GM19025 (cell line): ENCODE data around the gene RCE1.
"Not testable (repeated sequence)": the region's sequence is repeated elsewhere in the genome, so short reads cannot be mapped to it uniquely, and the experiment has no call there.

Experiments
- ATAC-seq: cut with Tn5 transposase; IDR thresholded peaks from one replicate; pipeline ENCODE4 v1.9.1; 2021; ENCODE audit warnings: mild to moderate bottlenecking, low read depth, moderate library complexity; ENCODE audit not compliant: unreplicated experiment

The RCE1 gene

GRCh38 chr11:66842896-66843775 is at the start of gene RCE1:
TSS of gene RCE1 (plus strand) at chr11:66843441. CDS start at chr11:66843456, 15 bp downstream.
- ATAC-seq, result peak; percentile 83

- ATAC-seq, result not testable (repeated sequence)
Measured at GRCh38 chr11:66799815-66800214, 43.4 kb upstream of the RCE1 start.

GRCh38 chr11:66800720-66801428 is 42.4 kb upstream of the RCE1 start:
- no peak for ATAC-seq

DNA sequence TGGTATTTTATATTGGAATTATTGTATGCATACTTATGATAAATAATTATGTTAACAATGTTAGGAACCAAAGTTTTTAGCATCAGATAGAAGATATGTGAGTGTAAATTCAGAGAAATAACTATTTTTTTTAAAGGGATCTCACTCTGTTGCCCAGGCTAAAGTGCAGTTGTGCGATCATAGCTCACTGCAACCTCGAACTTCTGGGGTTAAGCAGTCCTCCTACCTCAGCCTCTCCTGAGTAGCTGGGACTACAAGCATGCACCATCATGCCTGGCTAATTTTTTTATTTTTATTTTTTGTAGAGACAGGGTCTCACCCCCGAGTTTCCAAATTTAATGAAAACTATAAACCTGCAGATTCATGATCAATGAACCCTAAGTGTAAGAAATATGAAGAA is 33.6 kb upstream of the RCE1 start:
- ATAC-seq, result no peak

DNA sequence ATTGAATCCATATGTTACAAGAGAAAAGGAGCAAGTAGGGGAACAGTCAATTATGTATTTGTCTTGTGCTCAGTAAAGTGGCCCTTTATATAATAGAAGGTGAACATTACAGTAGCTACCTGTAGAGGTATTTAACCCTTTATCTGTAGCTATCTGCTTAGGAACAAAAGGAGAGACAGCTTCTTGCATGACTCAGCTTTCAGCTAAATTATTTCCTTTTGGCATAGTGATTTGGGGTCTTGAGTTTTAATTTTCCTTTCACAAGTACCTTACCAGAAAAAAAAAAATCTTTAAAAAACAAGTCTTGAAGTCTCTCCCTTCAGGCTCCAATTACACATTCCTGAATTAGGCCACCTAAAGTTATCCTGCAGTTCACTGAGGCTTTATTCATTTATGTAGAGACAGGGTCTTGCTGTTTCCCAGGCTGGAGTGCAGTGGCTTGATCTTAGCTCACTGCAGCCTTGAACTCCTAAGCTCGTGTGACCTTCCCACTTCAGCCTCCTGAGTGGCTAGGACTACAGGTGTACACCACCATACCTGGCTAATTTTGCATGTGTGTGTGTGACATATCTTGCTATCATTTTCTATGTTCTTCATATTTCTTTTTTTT is 32.6 kb upstream of the RCE1 start:
- no peak for ATAC-seq

- ATAC-seq, result no peak
Measured at GRCh38 chr11:66814678-66815077, 28.6 kb upstream of the RCE1 start.

GRCh38 chr11:66815646-66816045 is 27.6 kb upstream of the RCE1 start:
- no peak for ATAC-seq

DNA sequence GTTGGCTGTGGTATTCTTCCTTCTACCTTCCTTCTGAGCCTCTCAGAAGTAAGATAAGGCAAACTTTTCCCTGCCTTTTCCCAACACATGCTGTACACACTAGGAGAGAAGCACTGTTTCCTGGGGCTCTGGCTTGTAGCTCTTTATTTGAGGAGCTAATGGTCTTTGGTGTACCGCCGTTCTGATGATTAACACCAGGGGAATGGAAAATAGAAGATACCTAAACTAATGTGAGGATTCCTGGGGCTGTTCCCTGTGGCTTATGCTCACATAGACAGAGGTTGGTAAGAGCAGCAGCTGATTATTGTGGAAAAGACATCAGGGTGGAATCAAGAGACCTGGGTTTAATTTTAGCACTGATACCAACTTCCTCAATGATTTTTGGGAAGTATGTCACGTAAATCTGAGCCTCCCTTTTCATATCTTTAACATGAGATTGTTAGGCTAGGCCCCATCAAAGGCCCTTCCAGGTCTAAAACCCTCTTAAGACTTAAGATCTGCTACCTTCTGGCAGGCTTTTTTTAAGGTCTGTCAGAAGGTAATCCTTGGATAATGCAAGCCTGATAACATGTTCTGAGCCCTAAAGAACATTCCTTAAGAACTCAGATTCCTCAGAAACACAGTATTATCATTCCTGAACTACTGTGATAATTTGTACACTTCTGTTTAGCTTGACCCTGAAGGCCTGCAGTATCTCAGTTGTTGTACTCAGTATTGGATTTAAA is 24.8 kb upstream of the RCE1 start:
- no peak for ATAC-seq

DNA sequence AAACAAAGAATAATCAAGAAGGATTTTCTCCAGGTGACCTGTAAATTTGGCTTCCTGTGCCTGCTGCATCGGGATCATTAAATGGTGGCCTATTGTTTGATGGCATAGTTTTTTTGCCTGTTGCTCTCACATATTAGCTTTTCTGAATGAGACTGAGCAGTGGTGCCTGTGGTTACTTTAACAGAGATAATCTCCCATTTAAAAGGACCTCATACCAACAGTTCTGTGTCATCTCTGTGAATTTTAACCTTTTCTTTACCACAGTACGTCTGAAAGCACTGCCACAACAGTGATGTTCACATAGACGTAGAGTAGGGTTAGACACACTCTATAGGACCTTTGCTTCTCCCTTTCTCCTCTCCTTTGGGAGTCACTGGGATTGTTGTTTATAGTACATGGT is 22.9 kb upstream of the RCE1 start:
- no peak for ATAC-seq

GRCh38 chr11:66820901-66821300 is 22.3 kb upstream of the RCE1 start:
- ATAC-seq, result no peak

GRCh38 chr11:66823700-66824099 is 19.5 kb upstream of the RCE1 start:
- no peak for ATAC-seq

- ATAC-seq, result not testable (repeated sequence)
Measured at GRCh38 chr11:66824573-66824972, 18.7 kb upstream of the RCE1 start.

- ATAC-seq, result no peak
Measured at GRCh38 chr11:66834539-66834845, 8.7 kb upstream of the RCE1 start.

GRCh38 chr11:66834943-66835342 is 8.3 kb upstream of the RCE1 start:
- ATAC-seq, result no peak

DNA sequence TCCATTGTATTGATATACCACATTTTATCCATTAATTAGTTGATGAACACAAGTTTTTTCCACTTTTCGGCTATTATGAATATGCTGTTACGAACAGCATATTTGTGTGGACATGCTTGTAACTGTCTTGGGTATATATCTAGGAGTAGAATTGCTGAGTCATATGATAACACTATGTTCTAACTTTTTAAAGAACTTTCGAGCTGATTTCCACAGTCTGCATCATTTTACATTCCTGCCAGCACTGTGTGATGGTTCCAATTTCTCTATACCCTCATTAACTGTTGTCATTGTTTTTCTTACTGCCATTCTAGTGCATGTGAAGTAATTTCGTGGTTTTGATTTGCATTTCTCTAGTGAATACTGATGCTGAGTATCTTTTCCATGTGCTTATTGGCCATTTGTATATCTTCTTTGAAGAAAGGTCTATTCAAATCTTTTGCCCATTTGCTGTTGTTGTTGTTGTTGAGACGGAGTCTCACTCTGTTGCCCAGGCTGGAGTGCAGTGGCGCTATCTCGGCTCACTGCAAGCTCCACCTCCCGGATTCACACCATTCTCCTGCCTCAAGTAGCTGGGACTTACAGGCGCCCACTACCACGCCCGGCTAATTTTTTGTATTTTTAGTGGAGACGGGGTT is 7.4 kb upstream of the RCE1 start:
- ATAC-seq, result no peak

GRCh38 chr11:66840317-66841091 is 2.7 kb upstream of the RCE1 start:
- ATAC-seq, result no peak

DNA sequence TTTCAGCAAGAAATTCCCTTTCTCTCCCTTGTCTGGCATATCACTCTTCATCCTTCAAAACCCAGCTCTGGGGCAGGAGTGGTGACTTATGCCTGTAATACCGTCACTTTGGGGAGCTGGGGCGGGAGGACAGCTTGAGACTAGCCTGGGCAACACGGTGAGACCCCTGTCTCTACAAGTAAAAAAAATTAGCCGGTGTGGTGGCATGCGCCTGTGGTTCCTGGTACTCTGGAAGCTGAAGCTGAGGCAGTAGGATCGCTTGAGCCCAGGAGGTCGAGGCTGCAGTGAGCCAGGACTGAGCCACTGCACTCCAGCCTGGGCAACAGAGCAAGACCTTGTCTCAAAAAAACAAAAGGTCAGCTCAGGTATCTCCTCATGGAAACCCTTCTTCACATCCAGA is 1.4 kb upstream of the RCE1 start:
- no peak for ATAC-seq

DNA sequence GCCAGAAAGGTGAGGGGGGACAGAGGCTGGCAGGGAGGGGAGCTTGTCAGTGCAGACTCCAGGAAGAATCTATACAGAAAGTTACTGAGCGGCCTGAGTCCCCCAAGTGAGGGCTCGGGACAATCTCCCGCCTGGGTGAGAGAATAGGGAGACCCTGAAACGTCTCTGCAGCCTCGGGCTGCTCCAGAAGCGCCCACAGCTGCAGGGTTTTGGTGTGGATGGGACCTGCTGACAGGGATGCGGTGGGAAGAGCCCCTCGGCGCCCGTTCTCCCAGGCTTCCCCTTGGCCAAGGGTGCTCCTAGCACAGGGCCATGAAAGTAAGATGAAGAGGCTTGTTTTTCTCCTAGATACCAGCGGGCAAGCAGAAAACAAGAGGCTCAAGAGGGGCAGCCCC is 743 bp upstream of the RCE1 start:
- ATAC-seq, result no peak

- ATAC-seq, result no peak
Measured at GRCh38 chr11:66843776-66844495, 695 bp downstream of the RCE1 start.
